Mucosa of descending colon (tissue), 3 donors: Measurements from ENCODE around the gene ARMS2. TPM values are rescaled to one million over a fixed set of nuclear protein-coding genes. Genes with fewer than 3 reads are reported as not detected.

Source experiments
- ATAC-seq: fragments of 200-7000 bp; cut with Tn5 transposase; one replicate; pipeline ENCODE4 v1.9.1; 2020; ENCODE audit warnings: mild to moderate bottlenecking, moderate library complexity
- DNase-seq, 3 donors: peaks; one replicate each; pipeline ENCODE4 v3.0.0-alpha.2; 2020
- H3K36me3 ChIP-seq: fragments of 200-600 bp; one replicate; pipeline ENCODE4 v1.8.0; 2021; ENCODE audit warnings: low read depth, mild to moderate bottlenecking
- H3K4me1 ChIP-seq: fragments of 200-600 bp; one replicate; pipeline ENCODE4 v1.8.0; 2021; ENCODE audit warnings: low read depth, mild to moderate bottlenecking
- H3K4me3 ChIP-seq: fragments of 200-600 bp; one replicate; pipeline ENCODE4 v1.8.0; 2021; ENCODE audit warnings: mild to moderate bottlenecking
- H3K9me3 ChIP-seq: fragments of 200-600 bp; one replicate; pipeline ENCODE4 v1.8.0; 2021; ENCODE audit warnings: mild to moderate bottlenecking
- intact Hi-C, 2 donors: fragments of 100-400 bp; cut with DNase I in 1 of 2; cut with micrococcal nuclease in 1 of 2; formaldehyde crosslinking; loops; one replicate each; pipeline versions ENCODE4 v1.11.0 to v1.11.1; 2022; cut with DNase I, micrococcal nuclease
- total RNA-seq, 3 donors: library from RNA; stranded (reverse); fragmentation: NEBNext Ultra II Directional in 2 of 3; extraction: Animal tissue kit (Norgen Biotek cat#: 25700) in 2 of 3; gene quantifications; one replicate each; pipeline versions ENCODE4 v1.2.1 to v1.2.4, GENCODE V29; 2021 to 2023
- TF ChIP-seq, protein P1 (sequence below): fragments of 200-600 bp; IDR thresholded peaks from one replicate; pipeline ENCODE4 v1.8.0; 2022; ENCODE audit warnings: antibody characterized with exemption, mild to moderate bottlenecking
- donor health status: DM: no; HTN: no; CAD: no; lungs with moderate emphysema.
- donor health status: DM: no; HTN: no; CAD: no.
- donor health status: DM: no; HTN: yes; CAD: no.

Gene ARMS2
- total RNA-seq, 3 donors from 2014 or later, result not detected

DNA sequence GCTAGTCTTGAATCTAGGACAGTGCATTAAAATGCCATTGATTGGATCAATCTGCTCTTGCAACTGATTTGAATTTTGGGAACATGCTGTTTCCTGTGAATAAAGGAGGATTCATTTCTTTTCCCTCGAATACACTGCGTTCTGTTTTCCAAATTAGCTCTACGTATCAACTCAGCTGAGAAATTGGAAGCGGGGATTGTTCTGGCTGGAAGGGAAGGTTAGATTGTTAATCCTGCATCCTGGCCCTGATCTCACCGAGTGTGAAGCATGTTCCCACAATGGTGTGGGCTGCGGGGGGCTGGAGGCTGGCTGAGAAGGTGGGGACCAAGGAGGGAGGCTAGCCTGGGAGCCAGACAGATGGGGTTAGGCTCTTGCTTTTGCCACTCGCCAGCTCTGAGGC, 24.5 kb downstream of the ARMS2 start:
- H3K4me1 ChIP-seq, result no peaks in the 10 kb centered on the region
- ATAC-seq, result no peak
- TF ChIP-seq, protein P1, sequence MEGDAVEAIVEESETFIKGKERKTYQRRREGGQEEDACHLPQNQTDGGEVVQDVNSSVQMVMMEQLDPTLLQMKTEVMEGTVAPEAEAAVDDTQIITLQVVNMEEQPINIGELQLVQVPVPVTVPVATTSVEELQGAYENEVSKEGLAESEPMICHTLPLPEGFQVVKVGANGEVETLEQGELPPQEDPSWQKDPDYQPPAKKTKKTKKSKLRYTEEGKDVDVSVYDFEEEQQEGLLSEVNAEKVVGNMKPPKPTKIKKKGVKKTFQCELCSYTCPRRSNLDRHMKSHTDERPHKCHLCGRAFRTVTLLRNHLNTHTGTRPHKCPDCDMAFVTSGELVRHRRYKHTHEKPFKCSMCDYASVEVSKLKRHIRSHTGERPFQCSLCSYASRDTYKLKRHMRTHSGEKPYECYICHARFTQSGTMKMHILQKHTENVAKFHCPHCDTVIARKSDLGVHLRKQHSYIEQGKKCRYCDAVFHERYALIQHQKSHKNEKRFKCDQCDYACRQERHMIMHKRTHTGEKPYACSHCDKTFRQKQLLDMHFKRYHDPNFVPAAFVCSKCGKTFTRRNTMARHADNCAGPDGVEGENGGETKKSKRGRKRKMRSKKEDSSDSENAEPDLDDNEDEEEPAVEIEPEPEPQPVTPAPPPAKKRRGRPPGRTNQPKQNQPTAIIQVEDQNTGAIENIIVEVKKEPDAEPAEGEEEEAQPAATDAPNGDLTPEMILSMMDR, result no peak
- no peak overlapping the region for H3K4me3 ChIP-seq
- intact Hi-C loops, result no loop called here
- no peaks in the 10 kb centered on the region for H3K9me3 ChIP-seq
- no peaks in the 10 kb centered on the region for H3K36me3 ChIP-seq
- DNase-seq, result no peak

DNA sequence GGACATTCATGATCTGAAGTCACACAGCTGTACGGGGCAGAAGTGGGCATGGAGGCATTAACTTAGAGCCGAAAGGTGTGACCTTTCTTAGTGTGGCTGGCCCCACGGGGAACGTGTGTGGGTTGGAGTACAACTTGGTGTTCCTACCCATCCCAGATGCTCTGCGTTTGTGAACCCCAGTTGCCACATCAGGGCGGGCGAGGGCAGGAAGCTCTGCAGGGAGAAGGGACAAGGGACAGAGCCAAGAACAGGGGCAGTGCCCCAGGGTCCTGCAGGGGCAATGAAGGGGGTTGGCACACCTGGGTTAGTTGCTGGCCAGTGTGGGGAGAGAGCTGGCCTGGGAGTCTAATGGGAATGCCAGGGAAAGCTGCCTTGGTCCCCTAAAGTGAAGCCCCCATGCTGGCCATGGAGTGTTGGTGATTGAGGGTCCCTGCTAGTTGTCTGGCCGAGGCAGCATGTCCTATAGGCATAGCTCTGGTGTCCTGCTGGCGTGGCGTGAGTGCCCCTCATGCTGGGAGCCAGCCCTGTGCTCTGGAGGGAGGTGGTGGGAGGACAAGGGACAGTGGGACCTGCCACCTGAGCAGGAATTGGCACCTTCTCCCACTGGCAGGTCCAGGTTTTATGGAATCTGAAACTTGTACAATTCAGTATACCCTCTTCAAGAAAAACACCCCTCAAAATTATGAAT, 25.8 kb downstream of the ARMS2 start:
- Histone ChIP-seq H3K4me3 (no peak overlapping the region), H3K4me1 (no peaks in the 10 kb centered on the region), H3K9me3 (no peaks in the 10 kb centered on the region), H3K36me3 (no peaks in the 10 kb centered on the region)
- TF ChIP-seq, protein P1, result no peak
- DNase-seq (no peak), ATAC-seq (no peak)
- intact Hi-C loops, result no loop called here

DNA sequence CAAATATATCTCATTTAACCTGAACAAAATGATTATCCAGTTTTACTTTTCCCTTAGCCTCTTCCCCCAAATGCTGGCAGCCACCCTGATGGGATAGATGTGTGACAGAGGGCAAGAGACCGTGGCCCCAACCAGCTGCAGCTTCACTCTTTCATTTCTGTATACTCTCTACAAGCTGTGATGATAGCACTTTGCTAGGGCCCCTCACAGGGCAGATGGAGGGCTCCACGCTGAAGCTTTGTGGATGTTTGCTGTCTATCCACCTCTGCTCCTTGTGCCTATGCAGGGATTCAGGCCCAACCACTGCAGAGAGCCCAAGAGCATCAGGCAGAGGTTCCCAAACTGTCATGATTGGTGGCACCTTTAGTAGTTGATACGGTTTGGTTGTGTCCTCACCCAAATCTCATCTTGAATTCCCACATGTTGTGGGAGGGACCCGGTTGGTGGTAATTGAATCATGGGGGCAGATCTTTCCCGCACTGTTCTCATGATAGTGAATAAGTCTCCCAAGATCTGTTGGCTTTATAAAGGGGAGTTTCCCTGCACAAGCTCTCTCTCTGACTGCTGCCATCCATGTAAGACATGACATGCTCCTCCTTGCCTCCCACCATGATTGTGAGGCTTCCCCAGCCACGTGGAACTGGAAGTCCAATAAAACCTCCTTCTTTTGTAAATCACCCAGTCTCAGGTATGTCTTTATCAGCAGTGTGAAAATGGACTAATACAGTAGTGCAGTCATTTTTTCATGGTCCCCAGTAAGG, 27.0 kb downstream of the ARMS2 start:
- ATAC-seq, result no peak
- TF ChIP-seq, protein P1, result no peak
- Histone ChIP-seq H3K36me3 (no peaks in the 10 kb centered on the region), H3K4me3 (no peak overlapping the region), H3K4me1 (no peaks in the 10 kb centered on the region), H3K9me3 (no peaks in the 10 kb centered on the region)
- intact Hi-C loops, result no loop called here
- DNase-seq, result no peak

DNA sequence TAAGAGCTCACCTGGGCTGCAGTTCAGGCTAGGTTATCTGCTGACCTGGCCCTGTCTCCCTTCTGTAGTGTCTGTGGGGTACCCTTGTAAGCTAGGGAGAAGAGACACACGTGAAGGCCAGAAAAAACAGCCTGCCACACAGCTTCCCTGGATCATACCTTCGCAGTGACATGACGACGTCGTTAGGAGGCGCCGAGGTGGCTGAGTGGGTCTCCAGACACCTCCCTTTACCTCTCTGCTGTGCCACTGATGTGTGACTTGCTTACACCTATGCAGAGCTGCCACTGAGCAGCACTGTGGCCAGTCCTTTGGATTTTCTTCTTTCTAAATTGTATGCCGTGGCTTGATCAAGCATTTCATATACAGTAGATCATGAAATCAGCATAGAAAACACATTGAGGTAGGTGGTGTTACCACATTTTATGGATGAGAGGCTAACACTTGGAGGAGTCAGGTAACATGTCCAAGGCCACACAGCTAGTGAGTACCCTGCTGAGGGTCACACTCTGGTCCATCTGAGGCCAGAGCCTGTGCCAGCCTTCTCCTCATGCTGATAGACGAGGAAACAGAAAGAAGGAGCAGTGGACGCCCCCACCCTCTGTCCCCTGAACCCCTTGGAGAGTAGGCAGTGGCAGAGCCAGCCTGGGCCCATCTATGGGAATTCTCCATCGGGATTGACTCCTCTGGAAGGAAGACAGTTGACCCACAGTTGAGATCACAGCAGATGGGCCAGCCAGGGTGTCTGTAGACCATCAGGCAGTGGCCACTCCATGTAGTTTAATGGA, 30.0 kb downstream of the ARMS2 start:
- no peaks in the 10 kb centered on the region for H3K9me3 ChIP-seq
- intact Hi-C loops, result no loop called here
- TF ChIP-seq, protein P1, result no peak
- ATAC-seq (no peak), DNase-seq (no peak)
- H3K4me3 ChIP-seq, result no peak overlapping the region
- H3K36me3 ChIP-seq, result no peaks in the 10 kb centered on the region
- H3K4me1 ChIP-seq, result no peaks in the 10 kb centered on the region

DNA sequence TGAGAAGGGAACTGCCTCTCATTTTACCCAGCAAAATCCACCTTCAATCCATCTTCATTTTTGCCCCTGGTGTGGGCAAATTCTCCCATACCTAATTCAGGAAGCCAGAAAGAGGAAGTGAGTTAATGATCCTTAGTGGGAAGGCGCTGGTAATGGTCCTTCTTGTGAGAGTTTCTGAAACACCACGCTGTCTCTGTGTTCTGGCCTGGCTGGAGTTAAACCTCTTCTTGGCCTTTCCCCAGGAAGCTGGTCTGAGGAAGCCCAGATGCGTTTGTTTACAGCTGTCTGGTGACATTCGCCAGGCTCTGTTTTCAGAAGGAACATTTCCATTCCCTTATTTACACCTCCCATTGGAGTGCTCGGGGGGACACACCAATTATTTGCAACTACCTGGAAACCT, 31.2 kb downstream of the ARMS2 start:
- H3K9me3 ChIP-seq, result no peaks in the 10 kb centered on the region
- intact Hi-C loops, result no loop called here
- DNase-seq (no peak), ATAC-seq (no peak)
- H3K4me1 ChIP-seq, result no peaks in the 10 kb centered on the region
- no peaks in the 10 kb centered on the region for H3K36me3 ChIP-seq
- H3K4me3 ChIP-seq, result no peak overlapping the region
- TF ChIP-seq, protein P1, result no peak
